Choroid plexus epithelial cell (primary cell): ENCODE data around the gene EPN3.
A peak's percentile ranks its signal among the peaks of the same experiment; 100 is the strongest.

Source experiments
- DNase-seq: peaks from one replicate; pipeline ENCODE4 v3.0.0-alpha.2; 2010; ENCODE audit warnings: low read depth
- H3K4me3 ChIP-seq: 2 replicates; pipeline ENCODE4 v1.5.1; 2011; ENCODE audit warnings: low read depth, mild to moderate bottlenecking, control low read depth, low read length, moderate library complexity
- TF ChIP-seq, protein P1 (sequence below): conservative IDR thresholded peaks from 2 replicates; pipeline ENCODE4 v1.5.1; 2011; ENCODE audit warnings: low read depth, mild to moderate bottlenecking, control low read depth, inconsistent platforms, low read length, moderate library complexity

The EPN3 gene

DNA sequence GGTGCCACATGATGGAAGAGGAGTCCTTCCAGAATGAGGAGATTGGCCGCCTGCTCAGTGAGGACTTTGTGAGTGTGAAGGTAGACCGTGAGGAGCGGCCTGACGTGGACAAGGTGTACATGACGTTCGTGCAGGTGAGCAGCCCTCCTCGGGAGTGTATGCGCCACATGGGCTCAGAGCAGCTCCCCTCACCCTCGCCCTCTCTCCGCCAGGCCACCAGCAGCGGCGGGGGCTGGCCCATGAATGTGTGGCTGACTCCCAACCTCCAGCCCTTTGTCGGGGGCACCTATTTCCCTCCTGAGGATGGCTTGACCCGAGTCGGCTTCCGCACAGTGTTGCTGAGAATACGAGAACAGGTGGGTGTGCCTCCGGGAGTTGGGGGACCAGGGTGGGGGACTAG is 16.3 kb downstream of the EPN3 start:
- TF ChIP-seq, protein P1, sequence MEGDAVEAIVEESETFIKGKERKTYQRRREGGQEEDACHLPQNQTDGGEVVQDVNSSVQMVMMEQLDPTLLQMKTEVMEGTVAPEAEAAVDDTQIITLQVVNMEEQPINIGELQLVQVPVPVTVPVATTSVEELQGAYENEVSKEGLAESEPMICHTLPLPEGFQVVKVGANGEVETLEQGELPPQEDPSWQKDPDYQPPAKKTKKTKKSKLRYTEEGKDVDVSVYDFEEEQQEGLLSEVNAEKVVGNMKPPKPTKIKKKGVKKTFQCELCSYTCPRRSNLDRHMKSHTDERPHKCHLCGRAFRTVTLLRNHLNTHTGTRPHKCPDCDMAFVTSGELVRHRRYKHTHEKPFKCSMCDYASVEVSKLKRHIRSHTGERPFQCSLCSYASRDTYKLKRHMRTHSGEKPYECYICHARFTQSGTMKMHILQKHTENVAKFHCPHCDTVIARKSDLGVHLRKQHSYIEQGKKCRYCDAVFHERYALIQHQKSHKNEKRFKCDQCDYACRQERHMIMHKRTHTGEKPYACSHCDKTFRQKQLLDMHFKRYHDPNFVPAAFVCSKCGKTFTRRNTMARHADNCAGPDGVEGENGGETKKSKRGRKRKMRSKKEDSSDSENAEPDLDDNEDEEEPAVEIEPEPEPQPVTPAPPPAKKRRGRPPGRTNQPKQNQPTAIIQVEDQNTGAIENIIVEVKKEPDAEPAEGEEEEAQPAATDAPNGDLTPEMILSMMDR = no peak
- H3K4me3 ChIP-seq = no peak overlapping the region
- DNase-seq = no peak

DNA sequence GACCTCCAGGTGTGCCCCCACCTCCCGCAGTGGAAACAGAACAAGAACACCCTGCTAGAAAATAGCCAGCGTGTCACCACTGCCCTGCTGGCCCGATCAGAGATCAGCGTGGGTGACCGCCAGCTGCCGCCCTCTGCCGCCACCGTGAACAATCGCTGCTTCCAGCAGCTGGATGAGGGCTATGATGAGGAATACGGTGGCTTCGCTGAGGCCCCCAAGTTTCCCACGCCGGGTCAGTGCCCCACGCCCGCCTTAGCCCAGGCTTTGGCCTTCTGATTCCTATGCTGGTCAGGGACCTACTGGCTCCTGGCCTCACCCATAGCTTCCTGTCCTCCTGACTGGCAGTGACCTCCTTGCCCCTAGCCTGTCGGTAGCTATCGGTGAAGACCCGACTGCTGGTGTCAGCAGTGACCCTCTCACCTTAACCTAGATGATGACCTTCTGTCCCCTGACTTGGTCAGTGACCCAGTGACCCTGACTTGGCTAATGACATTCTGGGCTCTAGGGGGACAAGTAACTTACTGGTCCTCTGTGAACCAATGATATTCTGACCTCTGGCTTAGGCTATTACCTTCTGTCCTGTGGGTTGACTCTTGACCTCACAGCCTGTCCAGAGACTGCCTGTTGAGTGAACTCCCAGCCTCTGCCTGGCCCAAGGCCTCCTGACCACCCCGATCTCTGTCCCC is 16.9 kb downstream of the EPN3 start:
- DNase-seq = no peak
- H3K4me3 ChIP-seq = no peak overlapping the region
- TF ChIP-seq, protein P1 = no peak

DNA sequence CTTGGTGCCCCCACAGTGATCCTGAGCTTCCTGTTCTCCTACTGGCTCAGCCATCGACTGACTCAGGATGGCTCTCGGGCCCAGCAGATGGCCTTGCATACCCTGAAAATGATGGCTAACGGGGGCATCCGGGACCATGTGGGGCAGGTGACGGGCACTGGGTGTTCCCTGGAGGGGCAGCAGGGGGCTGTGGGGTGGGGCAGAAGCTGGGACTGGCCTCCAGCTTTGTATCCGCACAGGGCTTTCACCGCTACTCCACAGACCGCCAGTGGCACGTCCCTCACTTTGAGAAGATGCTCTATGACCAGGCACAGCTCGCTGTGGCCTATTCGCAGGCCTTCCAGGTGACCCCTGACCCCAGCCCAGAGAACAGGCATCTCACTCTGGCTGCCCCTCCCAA is 17.4 kb downstream of the EPN3 start:
- TF ChIP-seq, protein P1 = no peak
- H3K4me3 ChIP-seq = no peak overlapping the region
- DNase-seq = no peak

DNA sequence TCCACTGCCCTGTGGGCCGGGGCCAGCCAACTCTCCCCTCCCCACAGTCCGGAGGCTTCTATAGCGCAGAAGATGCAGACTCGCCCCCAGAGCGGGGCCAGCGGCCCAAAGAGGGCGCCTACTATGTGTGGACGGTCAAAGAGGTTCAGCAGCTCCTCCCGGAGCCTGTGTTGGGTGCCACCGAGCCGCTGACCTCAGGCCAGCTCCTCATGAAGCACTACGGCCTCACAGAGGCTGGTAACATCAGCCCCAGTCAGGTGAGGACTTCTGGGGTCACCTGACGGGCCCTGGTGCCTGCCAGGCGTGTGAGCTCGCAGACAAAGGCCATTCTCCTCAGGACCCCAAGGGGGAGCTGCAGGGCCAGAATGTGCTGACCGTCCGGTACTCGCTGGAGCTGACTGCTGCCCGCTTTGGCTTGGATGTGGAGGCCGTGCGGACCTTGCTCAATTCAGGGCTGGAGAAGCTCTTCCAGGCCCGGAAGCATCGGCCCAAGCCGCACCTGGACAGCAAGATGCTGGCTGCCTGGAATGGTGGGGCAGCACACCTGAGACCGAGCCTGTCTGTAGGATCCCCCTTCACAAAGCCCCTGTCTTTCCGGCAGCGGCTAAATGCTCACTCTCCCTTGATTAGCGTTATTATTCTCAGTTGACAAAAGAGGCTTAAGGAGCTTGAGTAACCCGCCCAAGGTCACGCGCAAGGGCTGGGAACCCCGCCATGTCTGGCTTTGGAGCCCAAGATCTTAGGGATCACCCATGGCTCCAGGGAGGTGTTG is 18.3 kb downstream of the EPN3 start:
- peak; percentile 95 for DNase-seq
- TF ChIP-seq, protein P1 = peak; percentile 92
- H3K4me3 ChIP-seq = no peak overlapping the region

DNA sequence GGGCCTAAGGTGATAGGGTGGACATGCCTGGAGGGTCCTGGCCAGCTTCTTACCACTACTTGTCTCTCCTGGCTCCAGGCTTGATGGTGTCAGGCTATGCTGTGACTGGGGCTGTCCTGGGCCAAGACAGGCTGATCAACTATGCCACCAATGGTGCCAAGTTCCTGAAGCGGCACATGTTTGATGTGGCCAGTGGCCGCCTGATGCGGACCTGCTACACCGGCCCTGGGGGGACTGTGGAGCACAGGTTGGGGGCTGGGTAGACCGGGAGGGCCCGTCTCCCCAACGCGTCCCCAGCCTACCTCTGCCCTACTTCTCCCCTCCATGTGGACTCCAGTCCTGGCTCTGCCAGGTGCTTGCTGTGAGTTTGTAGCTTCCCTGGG is 18.9 kb downstream of the EPN3 start:
- TF ChIP-seq, protein P1 = no peak
- no peak for DNase-seq
- H3K4me3 ChIP-seq = no peak overlapping the region

DNA sequence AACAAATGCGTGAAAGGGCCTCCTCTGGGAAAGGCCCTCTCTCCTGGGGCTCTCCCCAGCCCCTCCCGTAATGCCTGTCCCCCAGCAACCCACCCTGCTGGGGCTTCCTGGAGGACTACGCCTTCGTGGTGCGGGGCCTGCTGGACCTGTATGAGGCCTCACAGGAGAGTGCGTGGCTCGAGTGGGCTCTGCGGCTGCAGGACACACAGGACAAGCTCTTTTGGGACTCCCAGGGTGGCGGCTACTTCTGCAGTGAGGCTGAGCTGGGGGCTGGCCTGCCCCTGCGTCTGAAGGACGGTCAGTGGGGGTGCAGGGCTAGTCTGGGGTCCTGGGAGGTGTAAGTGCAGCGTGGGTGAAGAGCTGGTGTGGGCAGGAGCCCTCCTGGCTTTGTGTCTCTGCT is 19.3 kb downstream of the EPN3 start:
- TF ChIP-seq, protein P1 = no peak
- H3K4me3 ChIP-seq = no peak overlapping the region
- no peak for DNase-seq

DNA sequence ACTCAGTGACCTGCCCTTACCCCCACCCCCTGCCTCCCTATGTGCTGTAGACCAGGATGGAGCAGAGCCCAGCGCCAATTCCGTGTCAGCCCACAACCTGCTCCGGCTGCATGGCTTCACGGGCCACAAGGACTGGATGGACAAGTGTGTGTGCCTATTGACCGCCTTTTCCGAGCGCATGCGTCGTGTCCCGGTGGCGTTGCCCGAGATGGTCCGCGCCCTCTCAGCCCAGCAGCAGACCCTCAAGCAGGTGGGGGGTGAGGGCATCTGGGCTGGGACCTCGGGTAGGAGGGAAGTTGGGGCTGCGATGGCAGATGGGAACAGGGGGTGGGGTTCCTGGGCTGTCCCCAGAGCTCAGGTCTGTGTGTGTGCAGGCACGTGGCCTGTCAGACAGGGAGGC is 21.7 kb downstream of the EPN3 start:
- TF ChIP-seq, protein P1 = no peak
- H3K4me3 ChIP-seq = no peak overlapping the region
- DNase-seq = no peak
